GM12878 (cell line): ENCODE measurements around the gene KCNN3. TPM values are rescaled to one million over a fixed set of nuclear protein-coding genes. Genes with fewer than 3 reads are reported as not detected.

Experiments used
- BMI1 ChIP-seq: fragments of 450-650 bp; IDR thresholded peaks from 2 replicates; pipeline ENCODE4 v1.6.1; 2016; ENCODE audit warnings: mild to moderate bottlenecking, moderate library complexity, borderline replicate concordance
- CHD4 ChIP-seq: fragments of 200-600 bp; sonication (generic); IDR thresholded peaks from 2 replicates; pipeline ENCODE4 v1.6.1; 2016; ENCODE audit warnings: mild to moderate bottlenecking
- FOS ChIP-seq: IDR thresholded peaks from 3 replicates; pipeline ENCODE4 v1.6.1; 2011; ENCODE audit warnings: borderline replicate concordance; ENCODE audit not compliant: insufficient read length; ENCODE audit errors: extremely low read depth
- GATAD2B ChIP-seq: fragments of 450-650 bp; conservative IDR thresholded peaks from 2 replicates; pipeline ENCODE4 v1.6.1; 2017; ENCODE audit warnings: low read depth, mild to moderate bottlenecking, moderate library complexity
- HDAC6 ChIP-seq: fragments of 200-600 bp; sonication (generic); IDR thresholded peaks from one replicate; pipeline ENCODE4 v1.8.0; 2017; ENCODE audit warnings: antibody characterized with exemption; ENCODE audit not compliant: unreplicated experiment
- IKZF2 ChIP-seq, 2 experiments: fragments of 450-650 bp; IDR thresholded peaks; 2 replicates each; pipeline ENCODE4 v1.6.1; 2017; ENCODE audit warnings: mild to moderate bottlenecking in 2 of 2, moderate library complexity in 2 of 2
- IRF4 ChIP-seq: IDR thresholded peaks from 2 replicates; pipeline ENCODE4 v1.6.1; 2011; ENCODE audit warnings: low read depth, low read length
- JUNB ChIP-seq: IDR thresholded peaks from 2 replicates; pipeline ENCODE4 v1.6.1; 2016; ENCODE audit warnings: antibody characterized with exemption, mild to moderate bottlenecking
- NBN ChIP-seq: fragments of 450-650 bp; IDR thresholded peaks from 2 replicates; pipeline ENCODE4 v1.6.1; 2016
- POLR2A ChIP-seq: IDR thresholded peaks from 2 replicates; pipeline ENCODE4 v1.6.1; 2011; ENCODE audit warnings: low read depth, mild to moderate bottlenecking, low read length
- POU2F2 ChIP-seq: IDR thresholded peaks from 3 replicates; pipeline ENCODE4 v1.6.1; 2011; ENCODE audit warnings: low read depth, mild to moderate bottlenecking, low read length, borderline replicate concordance
- SMAD5 ChIP-seq: IDR thresholded peaks from 2 replicates; pipeline ENCODE4 v1.6.1; 2016; ENCODE audit warnings: antibody characterized with exemption, low read depth
- SMC3 ChIP-seq: IDR thresholded peaks from 2 replicates; pipeline ENCODE4 v1.6.1; 2011; ENCODE audit warnings: low read length, improper control_type of control experiment, borderline replicate concordance
- SREBF1 ChIP-seq: IDR thresholded peaks from 2 replicates; pipeline ENCODE4 v1.6.1; 2012; ENCODE audit warnings: mild to moderate bottlenecking, low read length
- TCF3 ChIP-seq: IDR thresholded peaks from 2 replicates; pipeline ENCODE4 v1.6.1; 2012; ENCODE audit warnings: low read depth, mild to moderate bottlenecking, low read length, borderline replicate concordance; ENCODE audit not compliant: insufficient read depth
- ZBED1 ChIP-seq: IDR thresholded peaks from 2 replicates; pipeline ENCODE4 v1.6.1; 2016; ENCODE audit warnings: borderline replicate concordance
- ZNF217 ChIP-seq: fragments of 450-650 bp; IDR thresholded peaks from 2 replicates; pipeline ENCODE4 v1.6.1; 2017; ENCODE audit warnings: antibody characterized with exemption, mild to moderate bottlenecking
- ZNF384 ChIP-seq: IDR thresholded peaks from 2 replicates; pipeline ENCODE4 v1.6.1; 2012; ENCODE audit warnings: low read depth, mild to moderate bottlenecking, low read length, improper control_type of control experiment, borderline replicate concordance
- polyA plus RNA-seq, 11 experiments: library from polyadenylated mRNA; depleted of rRNA in 4 of 11; unstranded in 6 of 11; stranded (reverse) in 5 of 11; fragments of >200 nt; fragmentation: Nextera tagmentation in 4 of 11; fragmentation: Illumina TruSeq in 1 of 11; extraction: Ambion mirVana in 4 of 11; extraction: Trizol in 1 of 11; gene quantifications; 1 replicate in 1 of 11; 2 replicates in 10 of 11; pipeline versions ENCODE4 v1.2.1 to v1.2.3, GENCODE V29; 2011 to 2016; ENCODE audit warnings: inconsistent platforms in 2 of 11, missing spikeins in 2 of 11, low read depth in 1 of 11
- total RNA-seq, 4 experiments: library from RNA; depleted of rRNA in 3 of 4; stranded (reverse); fragments of >200 nt in 3 of 4; fragmentation: Illumina TruSeq in 1 of 4; extraction: Trizol in 1 of 4; gene quantifications; 2 replicates each; pipeline versions ENCODE4 v1.2.1 to v1.2.3, GENCODE V29; 2013 to 2021
- TF ChIP-seq, protein P1 (sequence below): fragments of 450-650 bp; IDR thresholded peaks from 2 replicates; pipeline ENCODE4 v1.6.1; 2016; ENCODE audit warnings: mild to moderate bottlenecking
- TF ChIP-seq, protein P2 (sequence below): fragments of 450-650 bp; IDR thresholded peaks from 2 replicates; pipeline ENCODE4 v1.6.1; 2017; ENCODE audit warnings: borderline replicate concordance
- TF ChIP-seq, protein P3 (sequence below): fragments of 150-350 bp; IDR thresholded peaks from 2 replicates; pipeline ENCODE4 v1.6.1; 2014; ENCODE audit warnings: mild to moderate bottlenecking, low read depth, low read length
- TF ChIP-seq, protein P4 (sequence below): fragments of 450-650 bp; IDR thresholded peaks from 2 replicates; pipeline ENCODE4 v1.6.1; 2017; ENCODE audit warnings: antibody characterized with exemption, mild to moderate bottlenecking, moderate library complexity
- TF ChIP-seq, protein P5 (sequence below): IDR thresholded peaks from 2 replicates; pipeline ENCODE4 v1.6.1; 2012; ENCODE audit warnings: low read depth, low read length, improper control_type of control experiment

The KCNN3 gene
- total and polyA plus RNA-seq, 10 of the 15 experiments (the other 5 are each of a cell fraction or from before 2014, with no cell fraction given): 3.5 to 26.4 (median 14.9) TPM

- TF ChIP-seq FOS (no peak), POU2F2 (0 out of 3 replicates have a peak, but pooled peaks have one; percentile 39), IRF4 (peak; percentile 76; the same call in 1 of the 2 replicates), JUNB (peak; percentile 84), NBN (peak; percentile 90), SMC3 (peak; percentile 53; the same call in 1 of the 2 replicates), BMI1 (no peak), HDAC6 (no peak), IKZF2 (IDR thresholded peaks at IDR 0.05) (peak; percentile 94), SREBF1 (no peak), SMAD5 (peak; percentile 34; the same call in 1 of the 2 replicates), POLR2A (peak; percentile 39; the same call in 1 of the 2 replicates), TCF3 (no peak), ZNF384 (peak; percentile 18; the same call in 1 of the 2 replicates), CHD4 (no peak), ZNF217 (no peak), ZBED1 (peak; percentile 92), GATAD2B (peak; percentile 77)
- TF ChIP-seq, protein P1, sequence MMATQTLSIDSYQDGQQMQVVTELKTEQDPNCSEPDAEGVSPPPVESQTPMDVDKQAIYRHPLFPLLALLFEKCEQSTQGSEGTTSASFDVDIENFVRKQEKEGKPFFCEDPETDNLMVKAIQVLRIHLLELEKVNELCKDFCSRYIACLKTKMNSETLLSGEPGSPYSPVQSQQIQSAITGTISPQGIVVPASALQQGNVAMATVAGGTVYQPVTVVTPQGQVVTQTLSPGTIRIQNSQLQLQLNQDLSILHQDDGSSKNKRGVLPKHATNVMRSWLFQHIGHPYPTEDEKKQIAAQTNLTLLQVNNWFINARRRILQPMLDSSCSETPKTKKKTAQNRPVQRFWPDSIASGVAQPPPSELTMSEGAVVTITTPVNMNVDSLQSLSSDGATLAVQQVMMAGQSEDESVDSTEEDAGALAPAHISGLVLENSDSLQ: peak; percentile 69
- TF ChIP-seq, protein P2, sequence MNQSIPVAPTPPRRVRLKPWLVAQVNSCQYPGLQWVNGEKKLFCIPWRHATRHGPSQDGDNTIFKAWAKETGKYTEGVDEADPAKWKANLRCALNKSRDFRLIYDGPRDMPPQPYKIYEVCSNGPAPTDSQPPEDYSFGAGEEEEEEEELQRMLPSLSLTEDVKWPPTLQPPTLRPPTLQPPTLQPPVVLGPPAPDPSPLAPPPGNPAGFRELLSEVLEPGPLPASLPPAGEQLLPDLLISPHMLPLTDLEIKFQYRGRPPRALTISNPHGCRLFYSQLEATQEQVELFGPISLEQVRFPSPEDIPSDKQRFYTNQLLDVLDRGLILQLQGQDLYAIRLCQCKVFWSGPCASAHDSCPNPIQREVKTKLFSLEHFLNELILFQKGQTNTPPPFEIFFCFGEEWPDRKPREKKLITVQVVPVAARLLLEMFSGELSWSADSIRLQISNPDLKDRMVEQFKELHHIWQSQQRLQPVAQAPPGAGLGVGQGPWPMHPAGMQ: no peak
- TF ChIP-seq, protein P3, sequence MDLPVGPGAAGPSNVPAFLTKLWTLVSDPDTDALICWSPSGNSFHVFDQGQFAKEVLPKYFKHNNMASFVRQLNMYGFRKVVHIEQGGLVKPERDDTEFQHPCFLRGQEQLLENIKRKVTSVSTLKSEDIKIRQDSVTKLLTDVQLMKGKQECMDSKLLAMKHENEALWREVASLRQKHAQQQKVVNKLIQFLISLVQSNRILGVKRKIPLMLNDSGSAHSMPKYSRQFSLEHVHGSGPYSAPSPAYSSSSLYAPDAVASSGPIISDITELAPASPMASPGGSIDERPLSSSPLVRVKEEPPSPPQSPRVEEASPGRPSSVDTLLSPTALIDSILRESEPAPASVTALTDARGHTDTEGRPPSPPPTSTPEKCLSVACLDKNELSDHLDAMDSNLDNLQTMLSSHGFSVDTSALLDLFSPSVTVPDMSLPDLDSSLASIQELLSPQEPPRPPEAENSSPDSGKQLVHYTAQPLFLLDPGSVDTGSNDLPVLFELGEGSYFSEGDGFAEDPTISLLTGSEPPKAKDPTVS: 0 out of 2 replicates have a peak, but pooled peaks have one; percentile 14
- TF ChIP-seq, protein P4, sequence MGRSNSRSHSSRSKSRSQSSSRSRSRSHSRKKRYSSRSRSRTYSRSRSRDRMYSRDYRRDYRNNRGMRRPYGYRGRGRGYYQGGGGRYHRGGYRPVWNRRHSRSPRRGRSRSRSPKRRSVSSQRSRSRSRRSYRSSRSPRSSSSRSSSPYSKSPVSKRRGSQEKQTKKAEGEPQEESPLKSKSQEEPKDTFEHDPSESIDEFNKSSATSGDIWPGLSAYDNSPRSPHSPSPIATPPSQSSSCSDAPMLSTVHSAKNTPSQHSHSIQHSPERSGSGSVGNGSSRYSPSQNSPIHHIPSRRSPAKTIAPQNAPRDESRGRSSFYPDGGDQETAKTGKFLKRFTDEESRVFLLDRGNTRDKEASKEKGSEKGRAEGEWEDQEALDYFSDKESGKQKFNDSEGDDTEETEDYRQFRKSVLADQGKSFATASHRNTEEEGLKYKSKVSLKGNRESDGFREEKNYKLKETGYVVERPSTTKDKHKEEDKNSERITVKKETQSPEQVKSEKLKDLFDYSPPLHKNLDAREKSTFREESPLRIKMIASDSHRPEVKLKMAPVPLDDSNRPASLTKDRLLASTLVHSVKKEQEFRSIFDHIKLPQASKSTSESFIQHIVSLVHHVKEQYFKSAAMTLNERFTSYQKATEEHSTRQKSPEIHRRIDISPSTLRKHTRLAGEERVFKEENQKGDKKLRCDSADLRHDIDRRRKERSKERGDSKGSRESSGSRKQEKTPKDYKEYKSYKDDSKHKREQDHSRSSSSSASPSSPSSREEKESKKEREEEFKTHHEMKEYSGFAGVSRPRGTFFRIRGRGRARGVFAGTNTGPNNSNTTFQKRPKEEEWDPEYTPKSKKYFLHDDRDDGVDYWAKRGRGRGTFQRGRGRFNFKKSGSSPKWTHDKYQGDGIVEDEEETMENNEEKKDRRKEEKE: no peak
- TF ChIP-seq, protein P5, sequence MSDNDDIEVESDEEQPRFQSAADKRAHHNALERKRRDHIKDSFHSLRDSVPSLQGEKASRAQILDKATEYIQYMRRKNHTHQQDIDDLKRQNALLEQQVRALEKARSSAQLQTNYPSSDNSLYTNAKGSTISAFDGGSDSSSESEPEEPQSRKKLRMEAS: 0 out of 2 replicates have a peak, but pooled peaks have one; percentile 20
These were observed 6.5 kb downstream of the KCNN3 start (continued) for GRCh38 chr1:154863315-154864174.
